Sigmoid colon (tissue), 7 donors: Measurements from ENCODE around the gene PDLIM1. TPM values are rescaled to one million over a fixed set of nuclear protein-coding genes. Genes with fewer than 3 reads are reported as not detected.
A peak's percentile ranks its signal among the peaks of the same experiment; 100 is the strongest.

Experiments
- DNase-seq: peaks from one replicate; pipeline ENCODE4 v3.0.0-alpha.2; 2019
- H3K27ac ChIP-seq, 4 donors: fragments of 200-600 bp; sonication (generic); one replicate each; pipeline ENCODE4 v1.5.1; 2016 to 2019; ENCODE audit warnings: mild to moderate bottlenecking in 1 of 4
- H3K27me3 ChIP-seq, 3 donors: fragments of 200-600 bp; sonication (generic); one replicate each; pipeline ENCODE4 v1.5.1; 2019; ENCODE audit warnings: mild to moderate bottlenecking in 1 of 3
- H3K36me3 ChIP-seq, 4 donors: fragments of 200-600 bp; sonication (generic); one replicate each; pipeline ENCODE4 v1.5.1; 2016 to 2019
- H3K4me1 ChIP-seq, 4 donors: fragments of 200-600 bp; sonication (generic); one replicate each; pipeline ENCODE4 v1.5.1; 2017 to 2019
- H3K4me3 ChIP-seq, 4 donors: fragments of 200-600 bp; sonication (generic); one replicate each; pipeline ENCODE4 v1.5.1; 2017 to 2019; ENCODE audit warnings: mild to moderate bottlenecking in 2 of 4, moderate library complexity in 1 of 4
- H3K9me3 ChIP-seq, 4 donors: fragments of 200-600 bp in 3 of 4; sonication (generic) in 3 of 4; one replicate each; pipeline versions ENCODE4 v1.5.1 to v1.6.1; 2013 to 2019
- EP300 ChIP-seq, 4 donors: sonication (generic); formaldehyde crosslinking; IDR thresholded peaks; one replicate each; pipeline ENCODE4 v1.6.1; 2017; ENCODE audit warnings: antibody characterized with exemption in 4 of 4
- POLR2A ChIP-seq, 2 donors: fragments of 450-650 bp; IDR thresholded peaks; one replicate each; pipeline ENCODE4 v1.6.1; 2016; ENCODE audit warnings: antibody characterized with exemption in 2 of 2, mild to moderate bottlenecking in 2 of 2, moderate library complexity in 2 of 2
- POLR2AphosphoS5 ChIP-seq, 4 donors: sonication (generic); formaldehyde crosslinking; IDR thresholded peaks; one replicate each; pipeline ENCODE4 v1.6.1; 2017; ENCODE audit warnings: antibody characterized with exemption in 4 of 4
- WGBS, 2 donors: extraction: QIAGEN DNeasy Blood & Tissue Kit; methylation state at CpG; one replicate each; pipeline ENCODE4 v1.1.7; 2013; 5-methylcytosine and 5-hydroxymethylcytosine counted together
- intact Hi-C: fragments of 100-400 bp; cut with DNase I; formaldehyde crosslinking; loops from one replicate; pipeline ENCODE4 v1.15.1; 2023
- polyA plus RNA-seq, 3 donors: library from polyadenylated mRNA; stranded (reverse); fragments of 200-250 nt; gene quantifications; one replicate each; pipeline ENCODE4 v1.2.3, GENCODE V29; 2013
- total RNA-seq, 4 donors: library from RNA; depleted of rRNA; stranded (reverse); fragments of >200 nt; gene quantifications; one replicate each; pipeline ENCODE4 v1.1.0, GENCODE V29; 2016
- TF ChIP-seq, protein P1 (sequence below), 4 experiments: fragments of 450-650 bp in 3 of 4; fragments of 200-600 bp in 1 of 4; IDR thresholded peaks; one replicate each; pipeline ENCODE4 v1.5.1; 2016 to 2019; ENCODE audit warnings: antibody characterized with exemption in 4 of 4, mild to moderate bottlenecking in 3 of 4, moderate library complexity in 2 of 4
- donor health status: healthy with polysubstance abuse.
- donor health status: Bipolar disorder and iron deficiency.
- donor health status: healthy.

PDLIM1 gene
- total and polyA plus RNA-seq, 7 donors: 27.8 to 488 (median 75.3) TPM

- H3K4me3 ChIP-seq: no peak overlapping the region
- peak overlapping the region in 1 of 4 donors; percentile 24 for H3K27ac ChIP-seq
- H3K36me3 ChIP-seq: peaks cover 30 to 80% (median 54%) of the 10 kb centered on the region in 4 donors
- no peak for DNase-seq
- intact Hi-C loops: no loop called here
- TF ChIP-seq POLR2A (IDR thresholded peaks at IDR 0.05): no peak
- no peak for TF ChIP-seq EP300 (IDR thresholded peaks at IDR 0.05)
- TF ChIP-seq POLR2AphosphoS5 (IDR thresholded peaks at IDR 0.05): no peak
- TF ChIP-seq, protein P1, sequence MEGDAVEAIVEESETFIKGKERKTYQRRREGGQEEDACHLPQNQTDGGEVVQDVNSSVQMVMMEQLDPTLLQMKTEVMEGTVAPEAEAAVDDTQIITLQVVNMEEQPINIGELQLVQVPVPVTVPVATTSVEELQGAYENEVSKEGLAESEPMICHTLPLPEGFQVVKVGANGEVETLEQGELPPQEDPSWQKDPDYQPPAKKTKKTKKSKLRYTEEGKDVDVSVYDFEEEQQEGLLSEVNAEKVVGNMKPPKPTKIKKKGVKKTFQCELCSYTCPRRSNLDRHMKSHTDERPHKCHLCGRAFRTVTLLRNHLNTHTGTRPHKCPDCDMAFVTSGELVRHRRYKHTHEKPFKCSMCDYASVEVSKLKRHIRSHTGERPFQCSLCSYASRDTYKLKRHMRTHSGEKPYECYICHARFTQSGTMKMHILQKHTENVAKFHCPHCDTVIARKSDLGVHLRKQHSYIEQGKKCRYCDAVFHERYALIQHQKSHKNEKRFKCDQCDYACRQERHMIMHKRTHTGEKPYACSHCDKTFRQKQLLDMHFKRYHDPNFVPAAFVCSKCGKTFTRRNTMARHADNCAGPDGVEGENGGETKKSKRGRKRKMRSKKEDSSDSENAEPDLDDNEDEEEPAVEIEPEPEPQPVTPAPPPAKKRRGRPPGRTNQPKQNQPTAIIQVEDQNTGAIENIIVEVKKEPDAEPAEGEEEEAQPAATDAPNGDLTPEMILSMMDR (IDR thresholded peaks at IDR 0.05): no peak
- peaks cover 0 to 69% (median 50%) of the 10 kb centered on the region in 4 donors for H3K4me1 ChIP-seq
- 91 to 93% methylated on average over 2 of the region's 2 CpGs for WGBS, 2 donors
- H3K9me3 ChIP-seq: no peaks in the 10 kb centered on the region
- no peaks in the 10 kb centered on the region for H3K27me3 ChIP-seq
Measured at GRCh38 chr10:95315509-95315908, 24.7 kb upstream of the PDLIM1 start.

DNA sequence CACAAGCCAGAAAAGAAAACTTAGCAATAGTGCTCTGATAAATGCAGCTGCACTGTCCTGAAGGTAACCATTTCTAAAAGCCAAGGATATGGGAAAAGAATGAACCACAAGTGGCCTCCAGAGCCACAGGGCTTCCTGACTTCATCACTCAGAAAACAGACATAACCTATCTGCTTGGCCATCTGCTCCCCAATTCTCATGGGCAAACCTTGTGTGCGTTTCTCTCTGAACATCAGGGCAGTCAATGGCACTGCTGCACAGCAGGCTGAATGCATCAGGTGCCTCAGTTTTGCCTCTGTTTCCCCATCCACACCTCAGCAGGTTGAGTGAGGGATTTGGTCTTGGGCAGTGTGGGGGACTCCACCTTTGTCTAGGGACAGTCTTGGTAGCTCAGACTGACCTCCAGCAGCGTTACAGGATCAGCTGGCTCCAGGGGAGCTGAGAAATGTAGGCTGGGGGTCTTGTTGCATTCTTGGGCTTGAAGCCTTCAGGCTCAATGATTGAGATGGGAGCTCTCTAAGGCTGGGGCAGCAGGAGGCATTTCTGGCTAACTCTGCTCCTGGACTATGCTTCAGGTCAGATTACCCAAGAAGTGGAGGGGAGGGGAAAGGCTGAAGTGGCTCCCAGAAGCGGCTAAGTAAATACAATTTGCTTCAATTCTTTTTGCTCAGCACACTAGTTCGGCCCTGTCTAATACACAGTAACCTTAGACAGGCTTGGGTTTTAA is 23.6 kb upstream of the PDLIM1 start:
- Histone ChIP-seq H3K27ac (peak overlapping the region in 2 of 4 donors; percentile 53), H3K4me1 (peaks cover 0 to 79% (median 59%) of the 10 kb centered on the region in 4 donors)

GRCh38 chr10:95312986-95313495 is 22.2 kb upstream of the PDLIM1 start:
- intact Hi-C loops: no loop called here
- 95 to 98% methylated on average over 1 of the region's 1 CpG for WGBS, 2 donors
- Histone ChIP-seq H3K4me3 (no peak overlapping the region), H3K27me3 (no peaks in the 10 kb centered on the region), H3K36me3 (peaks cover 22 to 56% (median 39%) of the 10 kb centered on the region in 4 donors), H3K4me1 (peaks cover 0 to 92% (median 63%) of the 10 kb centered on the region in 4 donors), H3K9me3 (no peaks in the 10 kb centered on the region), H3K27ac (peak overlapping the region in 3 of 4 donors; percentile 9 to 53 (median 53))
- peak; percentile 3 for DNase-seq
- TF ChIP-seq EP300 (IDR thresholded peaks at IDR 0.05): no peak
- TF ChIP-seq, protein P1 (IDR thresholded peaks at IDR 0.05): no peak
- TF ChIP-seq POLR2AphosphoS5 (IDR thresholded peaks at IDR 0.05): no peak
- no peak for TF ChIP-seq POLR2A (IDR thresholded peaks at IDR 0.05)

More for the DNA sequence above, 23.6 kb upstream of the PDLIM1 start:
- Histone ChIP-seq H3K36me3 (peaks cover 24 to 69% (median 46%) of the 10 kb centered on the region in 4 donors), H3K27me3 (no peaks in the 10 kb centered on the region), H3K4me3 (no peak overlapping the region), H3K9me3 (no peaks in the 10 kb centered on the region)
- TF ChIP-seq POLR2AphosphoS5 (IDR thresholded peaks at IDR 0.05): peak in 2 of 4 donors; percentile 34 to 37
- TF ChIP-seq, protein P1 (IDR thresholded peaks at IDR 0.05): no peak
- 87 to 89% methylated on average over 4 of the region's 4 CpGs for WGBS, 2 donors
- intact Hi-C loops: no loop called here
- DNase-seq: no peak

DNA sequence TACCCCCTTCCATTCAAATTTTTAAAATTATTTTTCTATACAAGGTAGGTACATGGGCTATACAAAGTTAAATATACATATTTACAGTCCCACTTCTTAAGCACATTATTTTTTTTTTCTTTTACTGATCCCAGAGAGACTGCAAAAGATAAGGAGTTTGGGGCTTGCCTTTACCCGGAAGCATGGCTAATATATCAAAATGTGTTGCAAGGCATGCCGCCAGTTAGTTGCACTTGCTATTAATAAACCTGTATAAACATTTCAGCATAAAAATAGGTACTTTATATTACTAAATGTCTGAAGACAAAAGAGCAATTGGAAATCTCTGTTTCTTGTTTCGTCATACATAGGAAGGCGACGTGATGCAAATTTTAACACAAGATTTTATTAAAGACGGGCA is 21.5 kb upstream of the PDLIM1 start:
- Histone ChIP-seq H3K27me3 (no peaks in the 10 kb centered on the region), H3K27ac (peak overlapping the region in 2 of 4 donors; percentile 76 to 80), H3K36me3 (peaks cover 14 to 48% (median 35%) of the 10 kb centered on the region in 4 donors), H3K4me1 (peaks cover 0 to 90% (median 63%) of the 10 kb centered on the region in 4 donors), H3K9me3 (no peaks in the 10 kb centered on the region), H3K4me3 (no peak overlapping the region)
- DNase-seq: peak; percentile 58
- intact Hi-C loops: no loop called here
- no peak for TF ChIP-seq EP300 (IDR thresholded peaks at IDR 0.05)
- TF ChIP-seq, protein P1 (IDR thresholded peaks at IDR 0.05): no peak
- TF ChIP-seq POLR2AphosphoS5 (IDR thresholded peaks at IDR 0.05): peak in 3 of 4 donors; percentile 24 to 26 (median 26)
- TF ChIP-seq POLR2A (IDR thresholded peaks at IDR 0.05): no peak
- 80 to 90% methylated on average over 6 of the region's 6 CpGs for WGBS, 2 donors
